Upper lobe of left lung (tissue), 6 donors: ENCODE results near the gene MECP2. TPM values are rescaled to one million over a fixed set of nuclear protein-coding genes. Genes with fewer than 3 reads are reported as not detected.

ENCODE experiments used
- ATAC-seq, 2 donors: fragments of 200-7000 bp; cut with Tn5 transposase; one replicate each; pipeline ENCODE4 v1.9.1; 2022; ENCODE audit warnings: mild to moderate bottlenecking in 2 of 2, moderate library complexity in 2 of 2; ENCODE audit not compliant: low FRiP score in 2 of 2
- DNase-seq, 2 donors: peaks; one replicate each; pipeline ENCODE4 v3.0.0-alpha.2; 2019 to 2020
- H3K27ac ChIP-seq, 4 donors: fragments of 200-600 bp; sonication (generic); one replicate each; pipeline ENCODE4 v1.5.1; 2016 to 2019
- H3K27me3 ChIP-seq, 4 donors: fragments of 200-600 bp; sonication (generic); one replicate each; pipeline ENCODE4 v1.5.1; 2017 to 2019
- H3K36me3 ChIP-seq, 4 donors: fragments of 200-600 bp; sonication (generic); one replicate each; pipeline ENCODE4 v1.5.1; 2016 to 2019
- H3K4me1 ChIP-seq, 4 donors: fragments of 200-600 bp; sonication (generic); one replicate each; pipeline ENCODE4 v1.5.1; 2018 to 2019
- H3K4me3 ChIP-seq, 4 donors: fragments of 200-600 bp; sonication (generic); one replicate each; pipeline ENCODE4 v1.5.1; 2017 to 2019; ENCODE audit warnings: mild to moderate bottlenecking in 2 of 4, moderate library complexity in 1 of 4
- H3K9me3 ChIP-seq, 4 donors: fragments of 200-600 bp; sonication (generic); one replicate each; pipeline ENCODE4 v1.5.1; 2018 to 2019
- EP300 ChIP-seq, 4 donors: sonication (generic); formaldehyde crosslinking; IDR thresholded peaks; one replicate each; pipeline ENCODE4 v1.5.1; 2017; ENCODE audit warnings: antibody characterized with exemption in 4 of 4, control low read depth in 2 of 4
- POLR2A ChIP-seq, 4 donors: fragments of 450-650 bp; IDR thresholded peaks; one replicate each; pipeline ENCODE4 v1.5.1; 2016 to 2017; ENCODE audit warnings: antibody characterized with exemption in 4 of 4, mild to moderate bottlenecking in 2 of 4
- POLR2AphosphoS5 ChIP-seq, 2 donors: sonication (generic); formaldehyde crosslinking; IDR thresholded peaks; one replicate each; pipeline ENCODE4 v1.5.1; 2017; ENCODE audit warnings: antibody characterized with exemption in 2 of 2
- WGBS, 2 donors: methylation state at CpG; one replicate each; pipeline ENCODE4 v1.1.5; 2017 to 2018; 5-methylcytosine and 5-hydroxymethylcytosine counted together
- total RNA-seq, 6 donors: library from RNA; depleted of rRNA in 4 of 6; stranded (reverse); fragments of >200 nt in 4 of 6; gene quantifications; one replicate each; pipeline versions ENCODE4 v1.1.0 to v1.2.1, GENCODE V29; 2016 to 2021
- TF ChIP-seq, protein P1 (sequence below), 6 experiments: fragments of 450-650 bp in 4 of 6; fragments of 200-600 bp in 2 of 6; sonication (generic) in 2 of 6; IDR thresholded peaks; one replicate each; pipeline ENCODE4 v1.5.1; 2016 to 2019; ENCODE audit warnings: antibody characterized with exemption in 6 of 6
- donor health status: DM: no; HTN: no; CAD: no; lungs with moderate emphysema.
- donor health status: DM: no; HTN: yes; CAD: no; lungs with severe emphysema.

The MECP2 gene
- total RNA-seq, 6 donors from 2014 or later, result 43.3 to 110 (median 59.3) TPM

GRCh38 chrX:154117566-154117965 lies 20.0 kb upstream of the MECP2 start:
- no peak overlapping the region for H3K27ac ChIP-seq
- no peaks in the 10 kb centered on the region for H3K4me1 ChIP-seq
- no peak overlapping the region for H3K4me3 ChIP-seq
- 73 to 75% methylated on average over 6 of the region's 6 CpGs for WGBS, 2 donors
- H3K9me3 ChIP-seq, result peaks cover 0 to 5% (median 0%) of the 10 kb centered on the region in 4 donors
- DNase-seq (no peak), ATAC-seq (no peak)
- no peaks in the 10 kb centered on the region for H3K36me3 ChIP-seq
- TF ChIP-seq, protein P1, sequence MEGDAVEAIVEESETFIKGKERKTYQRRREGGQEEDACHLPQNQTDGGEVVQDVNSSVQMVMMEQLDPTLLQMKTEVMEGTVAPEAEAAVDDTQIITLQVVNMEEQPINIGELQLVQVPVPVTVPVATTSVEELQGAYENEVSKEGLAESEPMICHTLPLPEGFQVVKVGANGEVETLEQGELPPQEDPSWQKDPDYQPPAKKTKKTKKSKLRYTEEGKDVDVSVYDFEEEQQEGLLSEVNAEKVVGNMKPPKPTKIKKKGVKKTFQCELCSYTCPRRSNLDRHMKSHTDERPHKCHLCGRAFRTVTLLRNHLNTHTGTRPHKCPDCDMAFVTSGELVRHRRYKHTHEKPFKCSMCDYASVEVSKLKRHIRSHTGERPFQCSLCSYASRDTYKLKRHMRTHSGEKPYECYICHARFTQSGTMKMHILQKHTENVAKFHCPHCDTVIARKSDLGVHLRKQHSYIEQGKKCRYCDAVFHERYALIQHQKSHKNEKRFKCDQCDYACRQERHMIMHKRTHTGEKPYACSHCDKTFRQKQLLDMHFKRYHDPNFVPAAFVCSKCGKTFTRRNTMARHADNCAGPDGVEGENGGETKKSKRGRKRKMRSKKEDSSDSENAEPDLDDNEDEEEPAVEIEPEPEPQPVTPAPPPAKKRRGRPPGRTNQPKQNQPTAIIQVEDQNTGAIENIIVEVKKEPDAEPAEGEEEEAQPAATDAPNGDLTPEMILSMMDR (IDR thresholded peaks at IDR 0.05), result no peak
- TF ChIP-seq EP300 (IDR thresholded peaks at IDR 0.05), result no peak
- no peak for TF ChIP-seq POLR2A (IDR thresholded peaks at IDR 0.05)
- H3K27me3 ChIP-seq, result no peaks in the 10 kb centered on the region

- WGBS, 2 donors, result 74 to 80% methylated on average over 7 to 18 of the region's 19 CpGs
- no peaks in the 10 kb centered on the region for H3K27me3 ChIP-seq
- H3K27ac ChIP-seq, result no peak overlapping the region
- no peaks in the 10 kb centered on the region for H3K4me1 ChIP-seq
- no peaks in the 10 kb centered on the region for H3K36me3 ChIP-seq
- ATAC-seq (no peak), DNase-seq (no peak)
- TF ChIP-seq POLR2AphosphoS5 (IDR thresholded peaks at IDR 0.05) (no peak), POLR2A (IDR thresholded peaks at IDR 0.05) (no peak), EP300 (IDR thresholded peaks at IDR 0.05) (no peak)
- TF ChIP-seq, protein P1 (IDR thresholded peaks at IDR 0.05), result no peak
- peaks cover 0 to 5% (median 0%) of the 10 kb centered on the region in 4 donors for H3K9me3 ChIP-seq
- no peak overlapping the region for H3K4me3 ChIP-seq
Measured at GRCh38 chrX:154116426-154117211, 19.1 kb upstream of the MECP2 start.

DNA sequence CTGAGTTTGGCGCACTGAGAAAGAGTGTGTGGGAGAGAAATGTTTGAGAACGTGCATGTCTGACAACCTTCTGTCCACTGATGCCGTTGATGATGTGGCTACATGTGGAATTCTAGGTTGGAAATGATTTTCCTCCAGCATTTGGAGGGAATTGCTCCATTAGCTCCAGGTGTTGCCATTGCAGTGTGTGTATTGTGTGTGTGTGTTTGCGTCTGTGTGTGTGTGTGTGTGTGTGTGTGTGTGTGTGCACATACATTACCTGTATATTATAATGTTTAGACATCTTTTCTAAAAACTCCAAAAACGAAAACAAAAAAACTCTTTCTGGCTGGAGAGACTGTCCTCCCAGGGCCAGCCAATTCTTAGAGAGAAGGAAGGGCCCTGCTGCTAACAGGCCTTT lies 18.2 kb upstream of the MECP2 start:
- no peak overlapping the region for H3K27ac ChIP-seq
- no peaks in the 10 kb centered on the region for H3K27me3 ChIP-seq
- 80 to 92% methylated on average over 5 of the region's 5 CpGs for WGBS, 2 donors
- H3K9me3 ChIP-seq, result peaks cover 0 to 5% (median 0%) of the 10 kb centered on the region in 4 donors
- no peaks in the 10 kb centered on the region for H3K4me1 ChIP-seq
- H3K36me3 ChIP-seq, result no peaks in the 10 kb centered on the region
- DNase-seq (no peak), ATAC-seq (no peak)
- no peak overlapping the region for H3K4me3 ChIP-seq
- TF ChIP-seq POLR2A (IDR thresholded peaks at IDR 0.05) (no peak), POLR2AphosphoS5 (IDR thresholded peaks at IDR 0.05) (no peak), EP300 (IDR thresholded peaks at IDR 0.05) (no peak)
- TF ChIP-seq, protein P1 (IDR thresholded peaks at IDR 0.05), result no peak

- Histone ChIP-seq H3K27ac (no peak overlapping the region), H3K4me1 (no peaks in the 10 kb centered on the region), H3K36me3 (no peaks in the 10 kb centered on the region), H3K27me3 (no peaks in the 10 kb centered on the region), H3K4me3 (no peak overlapping the region), H3K9me3 (peaks cover 0 to 11% (median 0%) of the 10 kb centered on the region in 4 donors)
- WGBS, 2 donors, result 73 to 79% methylated on average over 9 to 10 of the region's 10 CpGs
- ATAC-seq (no peak), DNase-seq (no peak)
- TF ChIP-seq, protein P1 (IDR thresholded peaks at IDR 0.05), result no peak
- TF ChIP-seq POLR2AphosphoS5 (IDR thresholded peaks at IDR 0.05), result no peak
- TF ChIP-seq POLR2A (IDR thresholded peaks at IDR 0.05), result no peak
- no peak for TF ChIP-seq EP300 (IDR thresholded peaks at IDR 0.05)
Measured at GRCh38 chrX:154115071-154115470, 17.6 kb upstream of the MECP2 start.

DNA sequence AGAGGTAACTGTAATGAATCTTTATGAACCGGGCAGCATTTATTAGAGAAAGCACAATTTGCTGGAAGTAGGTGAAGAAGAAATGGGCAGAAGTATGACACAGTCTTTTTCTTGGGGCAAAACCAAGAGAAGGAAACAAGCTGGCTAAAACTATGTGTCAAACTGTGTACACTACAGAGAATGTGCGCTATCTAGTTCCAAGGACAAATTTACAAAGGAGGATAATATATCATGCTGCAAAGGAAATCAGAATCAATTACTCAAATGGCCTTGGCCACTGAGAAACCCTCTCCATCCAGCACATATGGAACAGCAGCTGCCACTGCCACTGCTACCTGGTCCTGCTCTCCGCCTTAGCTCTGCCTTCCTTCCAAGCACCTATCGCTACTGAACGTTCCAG lies 17.1 kb upstream of the MECP2 start:
- Histone ChIP-seq H3K27ac (no peak overlapping the region), H3K9me3 (peaks cover 0 to 7% (median 0%) of the 10 kb centered on the region in 4 donors), H3K4me3 (no peak overlapping the region), H3K27me3 (no peaks in the 10 kb centered on the region), H3K36me3 (no peaks in the 10 kb centered on the region), H3K4me1 (no peaks in the 10 kb centered on the region)
- 81 to 89% methylated on average over 5 of the region's 5 CpGs for WGBS, 2 donors
- no peak for ATAC-seq
- TF ChIP-seq POLR2A (IDR thresholded peaks at IDR 0.05), result no peak
- TF ChIP-seq, protein P1 (IDR thresholded peaks at IDR 0.05), result no peak
- no peak for TF ChIP-seq EP300 (IDR thresholded peaks at IDR 0.05)
- TF ChIP-seq POLR2AphosphoS5 (IDR thresholded peaks at IDR 0.05), result no peak
- no peak for DNase-seq
